Measurements from ENCODE around the gene DIS3L2. TPM values are rescaled to one million over a fixed set of nuclear protein-coding genes. Genes with fewer than 3 reads are reported as not detected.

Gene DIS3L2
- total and polyA plus RNA-seq, 2 of the 8 experiments (the other 6 are each of a cell fraction or from before 2014, with no cell fraction given), result 11.5 to 21.6 TPM

DNA sequence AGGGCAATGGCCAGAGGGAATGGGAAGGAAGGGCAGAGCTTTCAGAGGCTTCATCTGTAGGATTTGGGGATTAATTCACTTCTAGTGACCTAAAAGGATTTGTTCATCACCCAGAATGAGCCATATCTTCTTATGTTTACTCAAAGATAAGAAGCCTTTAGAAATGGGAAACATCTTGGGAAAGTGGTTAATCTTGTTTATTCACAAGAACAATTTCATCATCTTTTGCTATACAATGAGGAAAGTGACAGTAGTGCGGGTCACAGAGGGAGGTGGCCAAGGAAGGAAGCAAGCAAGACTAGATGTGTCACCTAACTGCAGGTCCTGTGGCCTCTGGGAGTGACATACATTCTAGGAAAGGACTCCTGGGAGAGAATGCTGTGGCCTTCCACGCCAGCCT lies 276.6 kb downstream of the DIS3L2 start:
- Histone ChIP-seq H4K91ac (replicated peaks; ENCODE audit: insufficient read length, low read length) (no peak overlapping the region), H3K18ac (ENCODE audit: extremely low read depth, low read length) (no peak overlapping the region), H3K4ac (replicated peaks; ENCODE audit: insufficient read length, low read depth, low read length) (no peak overlapping the region), H2BK120ac (replicated peaks; ENCODE audit: low read depth, low read length) (no peak overlapping the region), H4K20me1 (replicated peaks in 1 of 2; ENCODE audit: control insufficient read depth in 1 of 2, insufficient read depth in 2 of 2, low read length in 2 of 2) (no peaks in the 10 kb centered on the region), H3K4me2 (ENCODE audit: insufficient read depth in 1 of 2, low read depth in 2 of 2, low read length in 2 of 2) (no peak overlapping the region), H3K4me3 (ENCODE audit: extremely low read depth in 1 of 4, insufficient read depth in 2 of 4, low read depth in 3 of 4, low read length in 4 of 4) (no peak overlapping the region), H3K27me3 (replicated peaks in 1 of 4; ENCODE audit: control insufficient read depth in 3 of 4, extremely low read depth in 1 of 4, insufficient read depth in 3 of 4, low read length in 3 of 4) (no peaks in the 10 kb centered on the region), H4K8ac (ENCODE audit: extremely low read depth, insufficient read depth, low read length) (no peak overlapping the region), H3K9me3 (ENCODE audit: insufficient read depth in 2 of 2, low read depth in 1 of 2, low read length in 1 of 2) (no peaks in the 10 kb centered on the region), H2BK12ac (ENCODE audit: low read depth, low read length) (no peak overlapping the region), H2BK20ac (ENCODE audit: low read length) (no peak overlapping the region), H2BK5ac (ENCODE audit: low read depth, low read length) (no peak overlapping the region), H3K23ac (ENCODE audit: insufficient read length) (no peak overlapping the region), H4K5ac (ENCODE audit: insufficient read length, low read depth, low read length) (no peak overlapping the region), H3K23me2 (ENCODE audit: low read depth, low read length) (no peaks in the 10 kb centered on the region), H3K4me1 (replicated peaks in 1 of 4; ENCODE audit: control insufficient read depth in 3 of 4, insufficient read depth in 4 of 4, low read length in 3 of 4) (no peaks in the 10 kb centered on the region), H3K79me1 (ENCODE audit: low read depth, low read length) (no peaks in the 10 kb centered on the region), H3K36me3 (ENCODE audit: control insufficient read depth in 2 of 4, insufficient read depth in 4 of 4, low read length in 3 of 4) (no peaks in the 10 kb centered on the region), H2AFZ (ENCODE audit: low read length) (no peak overlapping the region), H3K27ac (ENCODE audit: low read depth, low read length) (no peak overlapping the region), H2AK5ac (ENCODE audit: low read depth, low read length) (no peak overlapping the region), H2BK15ac (ENCODE audit: low read length) (no peak overlapping the region), H3K56ac (replicated peaks; ENCODE audit: insufficient read length, low read depth, low read length) (no peak overlapping the region), H3K14ac (ENCODE audit: insufficient read length) (no peak overlapping the region), H3K9ac (replicated peaks in 1 of 4; ENCODE audit: extremely low read depth in 1 of 4, low read depth in 3 of 4, low read length in 3 of 4) (no peak overlapping the region), H3K79me2 (ENCODE audit: control insufficient read depth in 1 of 2, insufficient read depth in 2 of 2, low read length in 2 of 2) (no peaks in the 10 kb centered on the region)
- DNase-seq (ENCODE audit: low read depth in 1 of 2, low spot score in 2 of 2), result no peak
- CTCF ChIA-PET (ENCODE audit: partially characterized antibody), result no interaction called here
- POLR2A ChIA-PET (ENCODE audit: partially characterized antibody), result no interaction called here
- WGBS, 2 experiments (ENCODE audit: extremely low coverage in 1 of 2, insufficient coverage in 1 of 2, insufficient read length in 1 of 2, insufficient replicate concordance in 2 of 2, low coverage in 1 of 2, low lambda C conversion rate in 2 of 2, missing lambda C conversion rate in 1 of 2), result 89% methylated on average over 2 of the region's 2 CpGs; no CpG with 5 or more reads in 1 of the 2 experiments
- FAIRE-seq, result no peak
- TF ChIP-seq CREB1 (IDR thresholded peaks at IDR 0.05), result no peak
- no peak for TF ChIP-seq GABPA (IDR thresholded peaks at IDR 0.05; ENCODE audit: borderline replicate concordance, insufficient read depth, low read length)
- TF ChIP-seq EGR1 (IDR thresholded peaks at IDR 0.05; ENCODE audit: borderline replicate concordance, low read depth, low read length), result no peak
- no peak for TF ChIP-seq EP300 (IDR thresholded peaks at IDR 0.05; ENCODE audit: borderline replicate concordance in 1 of 2, low read depth in 2 of 2, low read length in 2 of 2)
- no peak for TF ChIP-seq CBX8 (IDR thresholded peaks at IDR 0.05; ENCODE audit: borderline replicate concordance, low read depth, low read length)
- TF ChIP-seq, protein P1, sequence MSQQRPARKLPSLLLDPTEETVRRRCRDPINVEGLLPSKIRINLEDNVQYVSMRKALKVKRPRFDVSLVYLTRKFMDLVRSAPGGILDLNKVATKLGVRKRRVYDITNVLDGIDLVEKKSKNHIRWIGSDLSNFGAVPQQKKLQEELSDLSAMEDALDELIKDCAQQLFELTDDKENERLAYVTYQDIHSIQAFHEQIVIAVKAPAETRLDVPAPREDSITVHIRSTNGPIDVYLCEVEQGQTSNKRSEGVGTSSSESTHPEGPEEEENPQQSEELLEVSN (IDR thresholded peaks at IDR 0.05), result no peak
- no peak for TF ChIP-seq HDAC6 (IDR thresholded peaks at IDR 0.05; ENCODE audit: low read depth, low read length)
- no peak for TF ChIP-seq RXRA (IDR thresholded peaks at IDR 0.05; ENCODE audit: insufficient read depth, low read depth, low read length)
- TF ChIP-seq CHD1 (IDR thresholded peaks at IDR 0.05; ENCODE audit: low read depth, low read length), result no peak
- TF ChIP-seq FOSL1 (IDR thresholded peaks at IDR 0.05; ENCODE audit: insufficient read depth, low read depth, low read length), result no peak
- TF ChIP-seq ZNF274 (IDR thresholded peaks at IDR 0.05; ENCODE audit: borderline replicate concordance, extremely low read depth, low read length), result no peak
- TF ChIP-seq RAD21 (IDR thresholded peaks at IDR 0.05 in 1 of 2, conservative IDR thresholded peaks at IDR 0.05 in 1 of 2; ENCODE audit: low read depth in 2 of 2, low read length in 2 of 2), result no peak
- TF ChIP-seq CTBP2 (IDR thresholded peaks at IDR 0.05; ENCODE audit: borderline replicate concordance, insufficient read depth, insufficient read length, low read length), result no peak
- TF ChIP-seq POLR2AphosphoS5 (IDR thresholded peaks at IDR 0.05; ENCODE audit: low read depth, low read length), result no peak

Data from H1 (cell line).